Measurements from ENCODE around the gene STRIT1.

DNA sequence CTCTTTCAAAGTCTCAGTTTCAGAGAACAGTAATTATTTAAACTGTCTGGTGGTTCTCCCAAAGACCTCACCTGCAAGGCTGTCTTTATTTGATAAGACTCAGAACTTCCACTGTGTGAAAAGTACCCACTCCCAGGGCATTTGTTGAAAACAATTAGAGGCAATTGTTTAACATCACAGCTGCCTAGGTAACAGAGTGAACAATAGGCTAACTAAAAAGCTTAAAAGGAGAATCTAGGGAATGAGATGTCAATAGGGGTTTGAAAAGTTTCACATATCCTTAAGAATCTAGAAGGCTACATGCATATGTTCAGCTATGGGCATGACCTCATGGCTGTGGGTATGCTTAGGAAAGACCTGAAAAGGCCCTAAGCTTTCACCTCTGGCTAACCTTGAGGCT is 2.9 kb upstream of the STRIT1 start:
- TF ChIP-seq TAF1 (IDR thresholded peaks at IDR 0.05; ENCODE audit: borderline replicate concordance, insufficient read depth, low read length) (no peak), POLR2AphosphoS5 (IDR thresholded peaks at IDR 0.05; ENCODE audit: low read depth, low read length) (no peak), REST (IDR thresholded peaks at IDR 0.05; ENCODE audit: insufficient read depth in 1 of 2, low read depth in 2 of 2, low read length in 2 of 2) (no peak), SIN3A (IDR thresholded peaks at IDR 0.05; ENCODE audit: borderline replicate concordance, insufficient read depth, low read length) (no peak)
